Colonic mucosa (tissue), 4 donors: ENCODE results near the gene MAP3K19. TPM values are rescaled to one million over a fixed set of nuclear protein-coding genes. Genes with fewer than 3 reads are reported as not detected.
"Not testable (repeated sequence)": the region's sequence is repeated elsewhere in the genome, so short reads cannot be mapped to it uniquely, and the experiment has no call there.

Experiments
- DNase-seq: peaks from one replicate; pipeline ENCODE4 v3.0.0-alpha.2; 2020
- H3K27ac ChIP-seq: fragments of 200-600 bp; one replicate; pipeline ENCODE4 v1.8.0; 2021
- H3K27me3 ChIP-seq: fragments of 200-600 bp; one replicate; pipeline ENCODE4 v1.8.0; 2021
- H3K36me3 ChIP-seq: fragments of 200-600 bp; one replicate; pipeline ENCODE4 v1.8.0; 2021
- H3K4me1 ChIP-seq: fragments of 200-600 bp; one replicate; pipeline ENCODE4 v1.8.0; 2021; ENCODE audit warnings: mild to moderate bottlenecking
- H3K4me3 ChIP-seq: fragments of 200-600 bp; one replicate; pipeline ENCODE4 v1.8.0; 2021
- H3K9ac ChIP-seq, 2 donors: one replicate each; pipeline ENCODE4 v1.7.0; 2013; ENCODE audit warnings: control low read depth in 2 of 2, low read depth in 2 of 2, low read length in 2 of 2
- H3K9me3 ChIP-seq: fragments of 200-600 bp; one replicate; pipeline ENCODE4 v1.8.0; 2021
- intact Hi-C: fragments of 100-400 bp; cut with DNase I; formaldehyde crosslinking; loops from one replicate; pipeline ENCODE4 v1.14.1; 2022
- total RNA-seq, 2 donors: library from RNA; stranded (reverse); fragmentation: NEBNext Ultra II Directional in 1 of 2; extraction: Animal tissue kit (Norgen Biotek cat#: 25700) in 1 of 2; gene quantifications; one replicate each; pipeline ENCODE4 v1.2.1, GENCODE V29; 2021
- TF ChIP-seq, protein P1 (sequence below): fragments of 200-600 bp; IDR thresholded peaks from one replicate; pipeline ENCODE4 v1.8.0; 2022; ENCODE audit warnings: antibody characterized with exemption, mild to moderate bottlenecking
- donor health status: healthy.
- donor health status: DM: no; HTN: no; CAD: no.
- donor health status: DM: no; HTN: no; CAD: no.

MAP3K19 gene
- total RNA-seq, 2 donors from 2014 or later, result not detected

- Histone ChIP-seq H3K27ac (no peak overlapping the region), H3K4me1 (no peaks in the 10 kb centered on the region), H3K36me3 (no peaks in the 10 kb centered on the region), H3K4me3 (no peak overlapping the region), H3K9me3 (no peaks in the 10 kb centered on the region), H3K9ac (no peak overlapping the region), H3K27me3 (no peaks in the 10 kb centered on the region)
- intact Hi-C loops, result no loop called here
- no peak for DNase-seq
- TF ChIP-seq, protein P1, sequence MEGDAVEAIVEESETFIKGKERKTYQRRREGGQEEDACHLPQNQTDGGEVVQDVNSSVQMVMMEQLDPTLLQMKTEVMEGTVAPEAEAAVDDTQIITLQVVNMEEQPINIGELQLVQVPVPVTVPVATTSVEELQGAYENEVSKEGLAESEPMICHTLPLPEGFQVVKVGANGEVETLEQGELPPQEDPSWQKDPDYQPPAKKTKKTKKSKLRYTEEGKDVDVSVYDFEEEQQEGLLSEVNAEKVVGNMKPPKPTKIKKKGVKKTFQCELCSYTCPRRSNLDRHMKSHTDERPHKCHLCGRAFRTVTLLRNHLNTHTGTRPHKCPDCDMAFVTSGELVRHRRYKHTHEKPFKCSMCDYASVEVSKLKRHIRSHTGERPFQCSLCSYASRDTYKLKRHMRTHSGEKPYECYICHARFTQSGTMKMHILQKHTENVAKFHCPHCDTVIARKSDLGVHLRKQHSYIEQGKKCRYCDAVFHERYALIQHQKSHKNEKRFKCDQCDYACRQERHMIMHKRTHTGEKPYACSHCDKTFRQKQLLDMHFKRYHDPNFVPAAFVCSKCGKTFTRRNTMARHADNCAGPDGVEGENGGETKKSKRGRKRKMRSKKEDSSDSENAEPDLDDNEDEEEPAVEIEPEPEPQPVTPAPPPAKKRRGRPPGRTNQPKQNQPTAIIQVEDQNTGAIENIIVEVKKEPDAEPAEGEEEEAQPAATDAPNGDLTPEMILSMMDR, result no peak
These were observed 66.6 kb downstream of the MAP3K19 start for GRCh38 chr2:134980639-134981038.

DNA sequence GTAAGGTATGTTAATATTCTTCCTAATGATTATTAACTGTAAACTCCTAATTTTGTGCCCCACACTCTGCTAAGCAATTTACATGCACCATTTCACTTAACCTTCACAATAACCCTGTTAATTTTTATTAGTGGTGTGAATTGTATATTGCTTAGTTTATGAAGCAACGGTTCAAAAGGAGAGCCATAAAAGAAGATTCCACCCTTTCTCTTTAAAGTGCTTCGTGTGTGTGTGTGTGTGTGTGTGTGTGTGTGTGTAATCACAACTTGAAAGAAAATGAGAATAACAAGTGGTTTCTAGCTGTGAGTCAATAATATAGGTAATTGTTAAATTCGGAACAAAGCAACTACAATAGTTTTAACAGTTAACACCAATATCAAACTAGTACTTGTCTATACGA, 68.0 kb downstream of the MAP3K19 start:
- Histone ChIP-seq H3K9me3 (no peaks in the 10 kb centered on the region), H3K27ac (no peak overlapping the region), H3K27me3 (no peaks in the 10 kb centered on the region), H3K4me1 (no peaks in the 10 kb centered on the region), H3K4me3 (no peak overlapping the region), H3K36me3 (no peaks in the 10 kb centered on the region), H3K9ac (no peak overlapping the region)
- TF ChIP-seq, protein P1, result no peak
- no peak for DNase-seq
- intact Hi-C loops, result no loop called here

DNA sequence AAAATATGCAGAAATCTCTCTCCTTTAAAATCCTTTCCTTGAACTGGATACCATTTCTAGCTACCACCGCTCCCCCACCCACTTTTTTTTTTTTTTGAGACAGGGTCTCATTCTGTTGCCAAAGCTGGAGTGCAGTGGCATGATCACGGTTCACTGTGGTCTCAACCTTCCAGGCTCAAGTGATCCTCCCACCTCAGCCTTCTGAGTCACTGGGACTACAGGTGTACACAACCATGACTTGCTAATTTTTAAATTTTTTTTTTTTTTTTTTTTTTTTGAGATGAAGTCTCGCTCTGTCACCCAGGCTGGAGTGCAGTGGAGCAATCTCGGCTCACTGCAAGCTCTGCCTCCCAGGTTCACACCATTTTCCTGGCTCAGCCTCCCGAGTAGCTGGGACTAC, 70.1 kb downstream of the MAP3K19 start:
- not testable (repeated sequence) for H3K9me3 ChIP-seq, H3K4me3 ChIP-seq

DNA sequence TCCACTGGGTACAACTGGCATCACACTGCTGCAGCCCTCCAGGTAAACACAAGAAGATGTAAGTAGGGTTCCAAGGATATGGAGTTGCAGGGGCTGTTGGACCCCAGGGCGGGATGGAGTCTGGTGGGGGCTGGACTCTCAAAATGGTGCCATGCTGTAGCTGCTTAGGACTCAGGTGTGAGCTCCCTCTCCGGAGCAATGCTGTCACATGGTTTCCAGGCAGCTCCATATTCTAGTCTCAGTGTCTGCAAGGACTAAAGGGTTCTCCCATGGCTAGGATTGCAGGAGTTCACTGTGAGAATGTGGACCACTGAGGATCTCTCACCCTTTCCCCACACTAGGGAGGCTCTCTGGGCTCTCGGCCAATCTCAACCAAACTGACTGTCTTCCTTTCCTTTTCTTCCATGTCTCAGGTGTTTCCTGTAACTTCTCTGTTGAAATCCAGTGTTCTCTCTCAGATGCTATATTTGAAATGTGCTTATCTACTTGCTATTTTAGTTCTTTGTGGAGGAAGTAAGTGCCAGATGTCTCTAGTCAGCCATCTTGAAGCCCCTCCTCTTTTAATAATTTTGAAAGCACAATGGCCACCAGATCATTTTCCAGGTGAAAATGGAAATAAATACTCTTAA, 71.1 kb downstream of the MAP3K19 start:
- H3K27ac ChIP-seq, result no peak overlapping the region
- H3K36me3 ChIP-seq, result no peaks in the 10 kb centered on the region
- no peaks in the 10 kb centered on the region for H3K27me3 ChIP-seq
- no peak for DNase-seq
- intact Hi-C loops, result no loop called here
- no peaks in the 10 kb centered on the region for H3K4me1 ChIP-seq
- H3K9ac ChIP-seq, result no peak overlapping the region
- TF ChIP-seq, protein P1, result no peak
- no peak overlapping the region for H3K4me3 ChIP-seq
- H3K9me3 ChIP-seq, result no peaks in the 10 kb centered on the region

More for the DNA sequence above, 70.1 kb downstream of the MAP3K19 start:
- H3K36me3 ChIP-seq, H3K9ac ChIP-seq, intact Hi-C loops, DNase-seq, H3K27ac ChIP-seq, H3K27me3 ChIP-seq, H3K4me1 ChIP-seq: not testable (repeated sequence)

GRCh38 chr2:134975281-134976009, 71.8 kb downstream of the MAP3K19 start:
- H3K9me3 ChIP-seq, result no peaks in the 10 kb centered on the region
- H3K9ac ChIP-seq, result no peak overlapping the region
- H3K27ac ChIP-seq, result no peak overlapping the region
- TF ChIP-seq, protein P1, result no peak
- no peaks in the 10 kb centered on the region for H3K27me3 ChIP-seq
- intact Hi-C loops, result no loop called here
- H3K36me3 ChIP-seq, result no peaks in the 10 kb centered on the region
- no peak overlapping the region for H3K4me3 ChIP-seq
- no peak for DNase-seq
- no peaks in the 10 kb centered on the region for H3K4me1 ChIP-seq
